Skeletal muscle cell (primary cell): Measurements from ENCODE around the gene DCUN1D5.
"Not testable (repeated sequence)": the region's sequence is repeated elsewhere in the genome, so short reads cannot be mapped to it uniquely, and the experiment has no call there.

ENCODE experiments used
- DNase-seq: peaks from one replicate; pipeline ENCODE4 v3.0.0-alpha.2; 2010; ENCODE audit warnings: low read depth
- H3K4me3 ChIP-seq: 2 replicates; pipeline ENCODE4 v1.5.1; 2011; ENCODE audit warnings: low read depth, mild to moderate bottlenecking, control low read depth, low read length, moderate library complexity

Gene DCUN1D5

GRCh38 chr11:103067118-103067517 lies 24.8 kb downstream of the DCUN1D5 start:
- no peak for DNase-seq
- H3K4me3 ChIP-seq = no peak overlapping the region

GRCh38 chr11:103061656-103062055 lies 30.3 kb downstream of the DCUN1D5 start:
- no peak for DNase-seq
- no peak overlapping the region for H3K4me3 ChIP-seq

DNA sequence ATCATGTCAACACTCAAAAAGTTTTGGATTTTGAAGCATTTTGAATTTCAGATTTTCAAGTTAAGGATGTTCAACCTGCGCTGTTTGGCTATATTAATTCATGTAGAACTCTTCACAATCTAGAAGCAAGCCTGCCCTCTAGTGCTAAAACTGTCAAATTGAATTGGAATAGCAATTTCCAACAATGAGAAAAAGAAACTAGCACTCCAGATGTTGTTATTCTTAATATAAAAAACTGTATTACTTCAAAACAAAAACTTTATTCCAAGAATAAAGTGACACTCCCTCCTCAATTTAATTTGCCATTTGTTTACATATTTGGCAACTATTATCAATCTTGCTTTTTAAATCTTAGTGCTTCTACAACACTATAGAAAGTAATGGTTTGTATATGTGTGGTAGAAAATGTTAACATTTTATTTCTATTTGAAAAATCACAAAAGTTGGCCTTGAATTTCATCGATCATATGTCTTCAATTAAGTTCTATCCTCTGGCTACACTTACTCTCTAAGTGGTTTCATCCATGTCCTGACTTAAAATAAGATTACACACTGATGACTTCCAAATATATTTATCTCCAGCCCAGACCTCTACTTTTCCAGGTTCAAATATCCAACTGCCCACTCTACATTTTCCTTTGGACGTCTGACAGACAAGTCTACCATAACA lies 36.6 kb downstream of the DCUN1D5 start:
- H3K4me3 ChIP-seq = no peak overlapping the region
- no peak for DNase-seq

DNA sequence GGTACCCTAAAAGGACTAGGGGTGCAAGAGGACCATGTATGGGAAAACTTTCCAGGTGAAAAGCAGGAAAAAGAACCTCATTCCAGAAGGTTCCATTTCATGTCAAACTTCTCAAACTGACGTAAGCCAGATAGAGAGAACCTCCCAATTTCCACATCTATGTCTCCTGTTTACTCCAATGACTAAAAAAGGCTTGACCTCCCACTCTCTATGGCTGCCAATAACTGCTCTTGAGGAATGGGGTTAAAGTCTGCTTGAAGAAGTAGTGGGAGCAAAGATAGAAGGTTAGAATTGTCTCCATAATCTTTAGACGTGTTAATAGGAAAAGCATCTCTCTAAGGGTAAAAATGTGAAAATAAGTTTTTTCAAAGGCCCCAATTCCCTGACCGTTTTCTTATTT lies 38.0 kb downstream of the DCUN1D5 start:
- no peak for DNase-seq
- H3K4me3 ChIP-seq = no peak overlapping the region

DNA sequence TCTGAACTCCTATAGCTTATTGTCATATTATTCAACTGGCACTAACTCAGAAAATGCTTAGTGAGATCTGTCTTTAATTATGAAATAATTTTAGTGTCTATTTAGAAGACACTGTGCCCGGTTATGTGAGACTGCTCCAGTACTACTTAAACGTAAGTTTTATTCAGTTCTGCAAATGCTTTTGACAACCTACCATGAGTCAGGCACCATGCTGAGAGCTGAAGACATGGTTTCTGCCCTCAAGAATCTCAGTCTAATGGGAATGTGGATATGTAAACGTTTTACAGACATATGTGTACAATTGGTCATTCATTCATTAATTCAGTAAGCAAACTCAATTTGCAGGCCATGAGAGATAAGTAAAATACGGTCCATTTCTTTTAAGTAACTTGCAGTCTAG lies 40.0 kb downstream of the DCUN1D5 start:
- H3K4me3 ChIP-seq = no peak overlapping the region
- no peak for DNase-seq

DNA sequence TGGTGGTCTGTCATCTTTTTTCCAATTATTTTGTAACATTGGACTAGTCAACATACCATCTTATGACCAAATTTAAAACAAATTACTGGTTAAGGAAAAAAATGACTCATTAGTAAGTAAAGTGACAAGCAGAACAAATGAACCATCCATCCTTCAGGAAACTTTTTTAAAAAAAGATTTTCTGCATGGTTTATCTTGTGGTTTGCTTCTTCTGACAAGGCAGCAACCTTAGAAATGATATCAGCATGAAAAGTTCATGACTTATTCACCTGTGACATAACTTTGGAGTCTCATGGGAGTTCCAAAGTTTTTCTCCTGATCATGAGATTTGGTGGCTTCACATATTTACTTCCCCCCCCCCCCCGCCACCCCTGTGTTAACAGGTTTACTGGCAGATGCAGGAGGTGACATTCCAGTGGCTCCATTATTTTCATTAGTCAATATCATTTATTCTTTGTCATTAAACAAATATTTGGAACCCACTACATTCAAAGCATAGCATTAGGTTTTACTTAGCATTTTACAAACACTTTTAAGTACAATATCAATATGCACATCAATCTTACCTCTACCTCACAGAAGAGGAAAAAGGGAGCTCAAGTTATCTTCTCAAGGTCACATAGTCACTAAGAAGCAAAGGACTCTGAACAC lies 40.7 kb downstream of the DCUN1D5 start:
- no peak for DNase-seq

DNA sequence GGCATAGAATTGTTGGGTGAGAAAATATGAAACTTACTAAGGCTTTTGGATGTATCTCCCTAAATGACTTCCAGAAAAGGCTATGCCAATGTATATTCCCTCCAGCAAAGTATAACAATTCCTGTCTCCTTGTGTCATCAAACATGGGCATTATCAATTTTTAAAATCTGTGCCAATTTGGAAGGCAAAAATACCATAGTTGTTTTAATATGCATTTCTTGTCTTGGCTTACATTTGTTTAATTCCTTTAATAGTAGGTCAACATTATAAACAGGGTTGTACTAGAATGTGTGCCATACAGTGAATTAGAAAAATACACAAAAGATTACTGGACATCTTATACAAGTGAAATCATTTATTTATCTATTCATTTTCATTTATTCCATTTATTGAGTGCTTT lies 41.6 kb downstream of the DCUN1D5 start:
- H3K4me3 ChIP-seq = no peak overlapping the region
- DNase-seq = no peak

More for the DNA sequence above, 40.7 kb downstream of the DCUN1D5 start:
- H3K4me3 ChIP-seq = no peak overlapping the region

DNA sequence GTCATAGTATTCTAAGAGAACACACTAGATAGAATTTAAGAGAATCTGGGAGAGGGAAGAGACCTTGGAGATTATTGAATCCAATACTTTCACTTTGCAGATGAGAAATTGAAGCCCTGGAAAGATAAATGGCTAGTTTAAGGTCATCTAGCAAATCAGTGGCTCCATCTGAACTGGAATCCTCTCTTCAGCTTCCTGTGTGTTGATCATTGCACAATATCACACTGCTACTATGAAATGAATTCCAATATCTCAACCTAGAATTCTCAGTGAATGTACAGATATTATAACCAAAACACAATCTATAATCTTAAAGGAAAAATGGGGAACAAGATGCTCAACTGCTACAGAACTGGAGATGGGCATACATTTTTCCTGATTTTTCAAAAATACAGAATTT lies 44.1 kb downstream of the DCUN1D5 start:
- DNase-seq = no peak
- no peak overlapping the region for H3K4me3 ChIP-seq

- H3K4me3 ChIP-seq = no peak overlapping the region
- no peak for DNase-seq
Measured at GRCh38 chr11:103043826-103044678, 47.9 kb downstream of the DCUN1D5 start.

GRCh38 chr11:103042161-103042560 lies 49.8 kb downstream of the DCUN1D5 start:
- no peak for DNase-seq
- H3K4me3 ChIP-seq = no peak overlapping the region

DNA sequence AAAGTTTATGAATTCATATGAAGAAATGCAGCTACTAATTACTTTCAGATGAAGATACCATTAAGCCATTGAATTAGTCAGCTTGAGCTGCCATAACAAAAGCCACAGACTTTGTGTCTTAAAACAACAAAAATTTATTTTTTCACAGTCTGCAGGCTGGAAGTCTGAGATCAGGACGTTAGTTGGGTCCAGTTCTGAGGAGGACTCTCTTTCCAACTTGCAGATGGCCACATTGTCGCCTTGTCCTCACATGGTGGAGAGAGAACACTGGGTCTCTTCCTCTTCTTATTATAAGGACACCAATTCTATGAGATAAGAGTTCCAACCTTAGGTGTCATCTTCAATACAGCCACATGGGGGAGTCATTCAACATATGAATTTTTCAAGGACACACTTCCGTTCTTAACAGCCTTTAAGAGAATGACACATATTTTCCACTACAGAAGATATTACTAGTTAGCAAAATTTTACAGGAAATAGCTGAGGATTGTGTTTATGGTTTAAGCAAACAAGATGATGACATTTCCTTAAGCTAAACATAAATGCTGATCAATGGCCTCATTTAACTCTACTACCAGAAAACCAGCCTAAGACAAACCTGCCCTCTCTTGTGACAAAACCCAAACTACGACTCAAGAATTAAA lies 56.0 kb downstream of the DCUN1D5 start:
- no peak overlapping the region for H3K4me3 ChIP-seq
- peak; percentile 36 for DNase-seq

- H3K4me3 ChIP-seq = no peak overlapping the region
- DNase-seq = no peak
Measured at GRCh38 chr11:103035216-103035615, 56.7 kb downstream of the DCUN1D5 start.

GRCh38 chr11:103031834-103032233 lies 60.1 kb downstream of the DCUN1D5 start:
- no peak for DNase-seq
- no peak overlapping the region for H3K4me3 ChIP-seq

DNA sequence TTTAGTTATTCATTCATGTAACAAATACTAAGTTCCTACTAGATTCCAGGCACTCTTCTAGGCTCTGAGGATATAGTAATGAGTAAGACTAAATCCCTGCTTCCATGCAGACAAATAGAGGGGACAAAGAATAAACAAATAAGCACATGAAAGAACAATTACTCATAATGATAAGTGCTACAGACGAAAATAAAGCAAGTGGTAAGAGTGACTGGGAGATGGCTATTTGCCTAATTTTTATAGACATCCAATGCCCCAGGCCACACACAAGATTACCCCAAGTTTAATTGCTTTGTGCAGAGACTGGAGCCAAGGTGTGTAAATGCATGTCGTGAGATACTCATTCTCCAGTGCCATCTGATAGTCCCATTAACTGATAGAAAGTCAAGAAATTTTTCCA lies 62.6 kb downstream of the DCUN1D5 start:
- no peak for DNase-seq
- no peak overlapping the region for H3K4me3 ChIP-seq

DNA sequence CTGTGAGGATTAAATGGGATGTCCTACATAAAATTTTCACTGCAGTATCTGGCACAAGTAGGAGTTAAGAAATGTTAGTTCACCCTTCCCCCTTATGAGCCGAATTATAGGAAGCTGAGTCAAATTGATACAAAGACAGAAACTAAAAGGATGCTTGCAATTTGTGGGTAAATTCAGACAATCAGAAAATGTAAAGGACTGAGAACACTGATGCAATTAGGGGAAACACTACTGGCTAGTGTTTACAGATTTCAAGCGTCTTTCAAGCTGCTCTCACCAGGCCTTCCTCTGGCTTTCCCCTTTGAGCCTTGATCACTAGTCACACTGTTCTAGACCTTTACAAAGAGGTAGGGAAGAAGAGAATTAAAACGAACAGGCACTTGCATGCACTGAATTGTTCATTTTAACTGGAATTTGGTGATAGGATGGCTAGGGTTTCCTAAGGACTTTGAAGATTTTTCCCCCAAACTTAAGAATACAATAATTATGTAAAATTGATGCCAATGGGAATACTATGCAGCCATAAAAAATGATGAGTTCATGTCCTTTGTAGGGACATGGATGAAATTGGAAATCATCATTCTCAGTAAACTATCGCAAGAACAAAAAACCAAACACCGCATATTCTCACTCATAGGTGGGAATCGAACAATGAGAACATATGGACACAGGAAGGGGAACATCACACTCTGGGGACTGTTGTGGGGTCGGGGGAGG lies 63.5 kb downstream of the DCUN1D5 start:
- not testable (repeated sequence) for DNase-seq, H3K4me3 ChIP-seq

DNA sequence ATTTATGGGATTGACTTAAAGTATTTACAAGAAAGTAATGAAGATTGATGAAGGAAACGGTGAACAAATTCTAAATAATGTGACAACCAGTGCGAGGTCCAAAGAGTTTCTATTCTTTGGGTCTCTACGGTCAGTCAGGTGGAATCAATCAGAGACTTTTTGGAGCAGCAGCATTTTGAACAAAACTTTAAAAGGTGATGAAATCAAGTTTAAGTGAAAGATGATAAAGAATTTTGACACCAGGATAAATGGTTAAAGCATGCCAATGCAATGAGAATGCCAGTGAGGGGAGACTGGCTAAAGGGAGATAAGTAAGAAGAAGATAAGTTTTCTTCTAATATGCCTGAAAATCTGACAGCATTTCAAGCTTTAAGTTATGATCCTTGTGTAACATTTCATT lies 67.9 kb downstream of the DCUN1D5 start:
- H3K4me3 ChIP-seq = no peak overlapping the region
- DNase-seq = no peak

GRCh38 chr11:103016031-103016430 lies 75.9 kb downstream of the DCUN1D5 start:
- no peak overlapping the region for H3K4me3 ChIP-seq

GRCh38 chr11:103013421-103013820 lies 78.5 kb downstream of the DCUN1D5 start:
- DNase-seq = no peak
- H3K4me3 ChIP-seq = no peak overlapping the region

More at GRCh38 chr11:103016031-103016430, 75.9 kb downstream of the DCUN1D5 start:
- DNase-seq = no peak
